PC-3 (cell line): ENCODE measurements around the gene WDR46. TPM values are rescaled to one million over a fixed set of nuclear protein-coding genes. Genes with fewer than 3 reads are reported as not detected.

ENCODE experiments used
- ATAC-seq: fragments of 200-7000 bp; cut with Tn5 transposase; 2 replicates; pipeline ENCODE4 v1.9.1; 2020; ENCODE audit warnings: mild to moderate bottlenecking, moderate library complexity
- BruUV-seq: library from RNA; stranded (reverse); fragments of 400-500 nt; replicated peaks from 2 replicates; lab custom pipeline; 2021; lab: Mats Ljungman, UMichigan
- CTCF ChIA-PET: fragments of 300-600 bp; sonication (Branson Sonifier 250); formaldehyde crosslinking; loops from one replicate; lab custom pipeline; 2022; ENCODE audit warnings: antibody characterized with exemption; lab: Charles Lee
- POLR2A ChIA-PET: fragments of 300-600 bp; sonication (Branson Sonifier 250); formaldehyde crosslinking; loops from one replicate; lab custom pipeline; 2022; ENCODE audit warnings: antibody characterized with exemption; ENCODE audit not compliant: unreplicated experiment; lab: Charles Lee
- DNase-seq: peaks from one replicate; pipeline ENCODE4 v3.0.0-alpha.2; 2015
- H2AFZ ChIP-seq: fragments of 300-600 bp; sonication (generic); 2 replicates; pipeline ENCODE4 v1.6.0; 2016; ENCODE audit warnings: antibody characterized with exemption, low read length
- H3F3A ChIP-seq: fragments of 300-600 bp; sonication (generic); one replicate; pipeline ENCODE4 v1.6.0; 2017; ENCODE audit warnings: antibody characterized with exemption, low read length, control low read depth, mild to moderate bottlenecking; ENCODE audit not compliant: unreplicated experiment
- H3K27ac ChIP-seq: fragments of 300-600 bp; sonication (generic); 2 replicates; pipeline ENCODE4 v1.5.1; 2016; ENCODE audit warnings: mild to moderate bottlenecking, low read length
- H3K27me3 ChIP-seq: fragments of 300-600 bp; sonication (generic); 2 replicates; pipeline ENCODE4 v1.6.1; 2016; ENCODE audit warnings: low read length, mixed read lengths
- H3K36me3 ChIP-seq: fragments of 300-600 bp; sonication (generic); 2 replicates; pipeline ENCODE4 v1.6.1; 2016; ENCODE audit warnings: low read depth, mixed run types, low read length, mixed read lengths
- H3K4me1 ChIP-seq: fragments of 300-600 bp; sonication (generic); 2 replicates; pipeline ENCODE4 v1.5.1; 2016; ENCODE audit warnings: low read length; ENCODE audit not compliant: insufficient read depth
- H3K4me2 ChIP-seq: fragments of 300-600 bp; sonication (generic); 2 replicates; pipeline ENCODE4 v1.6.0; 2016; ENCODE audit warnings: low read length
- H3K4me3 ChIP-seq: fragments of 300-600 bp; sonication (generic); 2 replicates; pipeline ENCODE4 v1.5.1; 2016; ENCODE audit warnings: mild to moderate bottlenecking, low read length, mixed read lengths
- H3K79me2 ChIP-seq: fragments of 300-600 bp; sonication (generic); 2 replicates; pipeline ENCODE4 v1.6.1; 2017; ENCODE audit warnings: low read length, mixed read lengths
- H3K9ac ChIP-seq: fragments of 300-600 bp; sonication (generic); 2 replicates; pipeline ENCODE4 v1.6.0; 2016; ENCODE audit warnings: mild to moderate bottlenecking, low read length
- H3K9me2 ChIP-seq: fragments of 300-600 bp; sonication (generic); replicated peaks from 2 replicates; pipeline ENCODE4 v1.6.1; 2016; ENCODE audit warnings: mixed run types, low read length, mixed read lengths
- H3K9me3 ChIP-seq: fragments of 300-600 bp; sonication (generic); 2 replicates; pipeline ENCODE4 v1.6.1; 2016; ENCODE audit warnings: low read length, mixed read lengths
- H4K20me1 ChIP-seq: fragments of 300-600 bp; sonication (generic); 2 replicates; pipeline ENCODE4 v1.6.1; 2016; ENCODE audit warnings: low read length, mixed read lengths
- EZH2 ChIP-seq: fragments of 300-600 bp; sonication (generic); IDR thresholded peaks from one replicate; pipeline ENCODE4 v1.6.1; 2017; ENCODE audit warnings: antibody characterized with exemption, mild to moderate bottlenecking, low read length; ENCODE audit not compliant: unreplicated experiment
- EZH2phosphoT487 ChIP-seq: fragments of 300-600 bp; sonication (generic); IDR thresholded peaks from 2 replicates; pipeline ENCODE4 v1.6.1; 2018; ENCODE audit warnings: mild to moderate bottlenecking, antibody characterized with exemption, low read length, borderline replicate concordance
- intact Hi-C: fragments of 100-400 bp; cut with micrococcal nuclease; formaldehyde crosslinking; loops from 2 replicates; pipeline ENCODE4 v1.9.0; 2023
- total RNA-seq: library from RNA; depleted of rRNA; stranded (reverse); fragments of >200 nt; gene quantifications from 2 replicates; pipeline ENCODE4 v1.2.3, GENCODE V29; 2014
- TF ChIP-seq, protein P1 (sequence below): fragments of 300-600 bp; sonication (generic); conservative IDR thresholded peaks from 2 replicates; pipeline ENCODE4 v1.5.1; 2017; ENCODE audit warnings: antibody characterized with exemption, low read depth, mild to moderate bottlenecking, low read length

WDR46 gene
- total RNA-seq, 1 experiment from 2014 or later = 104 TPM

DNA sequence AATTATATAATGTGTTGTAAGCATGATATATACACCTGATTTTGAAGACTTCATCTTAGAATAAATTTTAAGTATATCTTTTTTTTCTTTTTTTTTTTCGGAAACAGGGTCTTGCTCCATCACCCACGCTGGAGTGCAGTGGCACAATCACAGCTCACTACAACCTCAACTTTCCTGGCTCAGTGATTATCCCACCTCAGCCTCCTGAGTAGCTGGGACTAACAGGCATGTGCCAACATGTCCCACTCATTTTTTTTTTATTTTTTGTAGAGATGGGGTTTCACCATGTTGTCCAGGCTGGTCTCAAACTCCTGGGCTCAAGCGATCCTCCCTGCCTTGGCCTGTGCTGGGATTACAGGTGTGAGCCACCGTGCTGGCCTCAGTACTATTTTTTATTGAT is 34.4 kb downstream of the WDR46 start:
- intact Hi-C loops = no loop called here
- Histone ChIP-seq H3K79me2 (0 out of 2 replicates have a peak, but pooled peaks cover 2% of the 10 kb centered on the region), H3K4me1 (peaks cover 30% of the 10 kb centered on the region), H3K4me3 (no peak overlapping the region), H3K9ac (no peak overlapping the region), H3K9me2 (no peaks in the 10 kb centered on the region), H3K9me3 (no peaks in the 10 kb centered on the region), H3K4me2 (no peak overlapping the region), H2AFZ (no peak overlapping the region), H3K36me3 (peaks cover 8% of the 10 kb centered on the region; the same call in 1 of the 2 replicates), H3K27me3 (no peaks in the 10 kb centered on the region), H3K27ac (no peak overlapping the region), H4K20me1 (no peaks in the 10 kb centered on the region), H3F3A (peaks cover 14% of the 10 kb centered on the region)
- ATAC-seq = no peak
- POLR2A ChIA-PET = no interaction called here
- no TSS peak for BruUV-seq
- TF ChIP-seq EZH2 = no peak
- no peak for TF ChIP-seq EZH2phosphoT487
- TF ChIP-seq, protein P1, sequence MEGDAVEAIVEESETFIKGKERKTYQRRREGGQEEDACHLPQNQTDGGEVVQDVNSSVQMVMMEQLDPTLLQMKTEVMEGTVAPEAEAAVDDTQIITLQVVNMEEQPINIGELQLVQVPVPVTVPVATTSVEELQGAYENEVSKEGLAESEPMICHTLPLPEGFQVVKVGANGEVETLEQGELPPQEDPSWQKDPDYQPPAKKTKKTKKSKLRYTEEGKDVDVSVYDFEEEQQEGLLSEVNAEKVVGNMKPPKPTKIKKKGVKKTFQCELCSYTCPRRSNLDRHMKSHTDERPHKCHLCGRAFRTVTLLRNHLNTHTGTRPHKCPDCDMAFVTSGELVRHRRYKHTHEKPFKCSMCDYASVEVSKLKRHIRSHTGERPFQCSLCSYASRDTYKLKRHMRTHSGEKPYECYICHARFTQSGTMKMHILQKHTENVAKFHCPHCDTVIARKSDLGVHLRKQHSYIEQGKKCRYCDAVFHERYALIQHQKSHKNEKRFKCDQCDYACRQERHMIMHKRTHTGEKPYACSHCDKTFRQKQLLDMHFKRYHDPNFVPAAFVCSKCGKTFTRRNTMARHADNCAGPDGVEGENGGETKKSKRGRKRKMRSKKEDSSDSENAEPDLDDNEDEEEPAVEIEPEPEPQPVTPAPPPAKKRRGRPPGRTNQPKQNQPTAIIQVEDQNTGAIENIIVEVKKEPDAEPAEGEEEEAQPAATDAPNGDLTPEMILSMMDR = no peak
- no peak for DNase-seq
- CTCF ChIA-PET = no interaction called here

GRCh38 chr6:33252759-33253158 is 36.3 kb downstream of the WDR46 start:
- Histone ChIP-seq H3K9me3 (no peaks in the 10 kb centered on the region), H3K27ac (no peak overlapping the region), H3K79me2 (0 out of 2 replicates have a peak, but pooled peaks cover 2% of the 10 kb centered on the region), H3K27me3 (no peaks in the 10 kb centered on the region), H2AFZ (no peak overlapping the region), H3K4me1 (peaks cover 30% of the 10 kb centered on the region), H3K4me2 (no peak overlapping the region), H3F3A (peaks cover 7% of the 10 kb centered on the region), H3K9me2 (no peaks in the 10 kb centered on the region), H3K4me3 (no peak overlapping the region), H3K36me3 (peaks cover 3% of the 10 kb centered on the region; the same call in 1 of the 2 replicates), H4K20me1 (no peaks in the 10 kb centered on the region), H3K9ac (no peak overlapping the region)
- ChIA-PET CTCF (no interaction called here), POLR2A (no interaction called here)
- no TSS peak for BruUV-seq
- ATAC-seq (no peak), DNase-seq (no peak)
- intact Hi-C loops = no loop called here
- TF ChIP-seq EZH2phosphoT487 (no peak), EZH2 (no peak)
- TF ChIP-seq, protein P1 = no peak

DNA sequence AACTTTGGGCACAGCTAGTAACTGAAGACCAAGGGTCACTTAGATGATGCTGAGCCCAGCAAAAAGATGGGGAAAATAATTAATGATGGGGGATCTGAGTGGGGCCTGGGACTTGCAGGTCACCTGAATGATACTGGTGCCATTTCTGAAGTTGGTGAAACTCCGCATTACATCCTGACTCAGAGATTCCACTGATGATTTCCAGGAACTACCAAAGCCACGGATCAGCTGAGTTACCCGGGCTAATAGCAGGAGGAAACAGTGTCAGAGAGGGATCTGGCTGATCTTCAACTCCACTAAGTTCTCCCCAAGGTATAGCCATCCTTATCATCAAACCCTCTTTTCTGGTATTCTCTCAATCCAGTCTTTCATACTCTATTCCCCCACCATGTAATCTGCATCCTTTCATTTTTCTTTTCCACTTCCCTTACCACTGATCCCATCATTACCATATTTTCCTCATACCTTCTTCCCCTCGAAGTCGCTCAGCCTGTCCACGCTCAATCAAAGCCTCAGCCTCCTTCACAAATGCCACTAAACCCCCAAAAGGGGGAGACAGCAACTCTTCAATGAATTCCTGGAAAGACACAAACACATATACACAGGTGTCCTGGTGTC is 37.5 kb downstream of the WDR46 start:
- Histone ChIP-seq H3K79me2 (no peaks in the 10 kb centered on the region), H3K27me3 (no peaks in the 10 kb centered on the region), H3K4me2 (no peak overlapping the region), H4K20me1 (no peaks in the 10 kb centered on the region), H3K9me2 (no peaks in the 10 kb centered on the region), H3K9me3 (no peaks in the 10 kb centered on the region), H3F3A (peaks cover 7% of the 10 kb centered on the region), H3K36me3 (no peaks in the 10 kb centered on the region), H3K27ac (no peak overlapping the region), H3K9ac (no peak overlapping the region), H3K4me1 (peaks cover 30% of the 10 kb centered on the region), H2AFZ (no peak overlapping the region), H3K4me3 (no peak overlapping the region)
- no peak for ATAC-seq
- CTCF ChIA-PET = no interaction called here
- TF ChIP-seq, protein P1 = no peak
- TF ChIP-seq EZH2 = no peak
- no peak for TF ChIP-seq EZH2phosphoT487
- no peak for DNase-seq
- POLR2A ChIA-PET = no interaction called here
- no TSS peak for BruUV-seq
- intact Hi-C loops = loop anchor here (2.0 kb wide), 1 partner anchor 47 kb away; the partner anchor contains the start of gene RGL2
